ENCODE measurements around the gene SPC25.
A peak's percentile ranks its signal among the peaks of the same experiment; 100 is the strongest.

Gene SPC25

GRCh38 chr2:168831662-168832061, 58.6 kb downstream of the SPC25 start:
- DNase-seq, result no peak

- no peak for DNase-seq
Observed at GRCh38 chr2:168830958-168831357, 59.3 kb downstream of the SPC25 start.

- DNase-seq, result peak; percentile 30
Observed at GRCh38 chr2:168825126-168825525, 65.1 kb downstream of the SPC25 start.

DNA sequence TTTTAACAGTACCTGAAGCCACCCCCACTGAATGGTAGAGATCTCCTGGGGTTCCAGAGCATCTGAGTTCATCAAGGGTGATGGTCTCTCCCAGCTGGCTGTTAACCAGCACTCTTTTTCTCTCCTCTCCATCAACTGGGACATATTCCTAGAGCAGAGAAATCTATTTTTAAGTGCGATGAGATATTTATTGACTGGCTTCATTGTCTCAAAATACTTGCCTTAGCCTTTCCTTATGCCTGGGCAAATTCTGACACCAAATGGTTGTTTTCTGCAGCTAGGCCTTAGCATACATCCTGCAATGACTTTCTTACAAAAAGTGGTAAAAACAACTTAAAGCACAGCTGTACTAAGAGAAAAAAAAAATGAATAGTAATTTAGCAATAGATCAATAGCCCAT, 68.2 kb downstream of the SPC25 start:
- DNase-seq, result no peak

DNA sequence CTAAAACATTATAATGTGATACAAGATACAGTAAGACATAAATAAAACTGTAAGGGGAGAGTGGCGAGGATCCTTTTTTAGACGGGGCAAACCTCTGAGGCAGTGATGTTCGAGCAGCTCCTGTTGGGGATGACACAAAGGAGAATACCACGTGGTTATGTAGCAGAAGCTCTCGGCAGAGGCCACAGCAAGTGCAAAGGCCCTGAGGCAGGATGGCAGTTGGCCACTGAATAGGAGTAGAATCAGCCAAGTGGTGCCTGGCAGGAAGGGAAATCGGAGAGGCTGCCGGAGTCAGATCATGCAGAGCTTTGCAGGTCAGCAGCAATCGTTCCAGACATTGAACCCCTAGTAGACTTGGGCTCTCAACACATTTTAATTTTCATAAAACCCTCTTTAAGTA, 68.7 kb downstream of the SPC25 start:
- DNase-seq, result no peak

All from OCI-M1 (cell line).